ENCODE results near the gene CBY1. TPM values are rescaled to one million over a fixed set of nuclear protein-coding genes. Genes with fewer than 3 reads are reported as not detected.

The CBY1 gene
- total and polyA plus RNA-seq, 10 of the 15 experiments (the other 5 are each of a cell fraction or from before 2014, with no cell fraction given), result 7.3 to 18.6 (median 11.9) TPM

DNA sequence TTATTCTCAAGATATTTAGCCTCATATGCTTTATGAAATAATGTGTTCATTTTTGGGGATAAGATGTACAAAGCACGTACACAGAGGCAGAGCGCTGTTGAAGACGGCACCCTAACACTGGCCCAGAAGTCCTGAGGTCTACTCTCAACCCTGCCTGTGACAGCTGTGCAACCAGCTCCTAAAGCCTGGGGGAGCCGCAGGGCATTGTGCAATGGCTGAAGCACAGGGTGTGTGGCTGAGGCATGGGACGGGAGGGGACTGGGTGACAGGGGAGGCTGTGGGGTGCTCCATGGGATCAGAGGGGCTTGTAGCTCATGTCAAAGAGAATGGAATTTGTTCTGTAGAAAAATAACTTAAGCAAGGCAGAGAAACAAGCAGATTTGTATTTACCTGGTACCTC is 28.0 kb upstream of the CBY1 start (continued):
- TF ChIP-seq HDAC2 (IDR thresholded peaks at IDR 0.05), result no peak

DNA sequence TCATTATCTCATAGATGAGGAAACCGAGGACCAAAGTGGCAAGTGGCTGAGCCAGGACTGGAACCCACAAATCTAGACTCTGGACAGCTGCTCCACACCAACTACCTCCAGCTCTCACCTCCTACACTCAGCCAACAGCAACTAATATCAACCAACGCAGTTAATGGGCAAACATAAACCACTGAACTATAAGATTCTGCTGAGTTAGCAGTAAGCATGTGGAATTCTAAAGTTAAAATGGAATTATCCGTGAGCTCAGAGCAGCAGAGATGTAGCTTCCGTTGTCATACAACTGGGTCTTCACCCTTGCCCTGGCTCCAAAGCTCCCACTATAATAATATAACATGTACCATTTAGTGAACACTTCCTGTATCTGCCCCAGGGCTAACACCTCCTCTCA is 27.3 kb upstream of the CBY1 start:
- no peak for ATAC-seq
- POLR2A ChIA-PET, result no interaction called here
- no TSS peak for BruUV-seq (replicated peaks)
- no peak for TF ChIP-seq CBX5 (IDR thresholded peaks at IDR 0.05; ENCODE audit: low read depth)
- TF ChIP-seq MEF2A (IDR thresholded peaks at IDR 0.05; ENCODE audit: insufficient read depth, low read depth, low read length), result no peak
- TF ChIP-seq HDAC2 (IDR thresholded peaks at IDR 0.05), result no peak
- TF ChIP-seq IRF4 (IDR thresholded peaks at IDR 0.05; ENCODE audit: low read depth, low read length), result no peak
- TF ChIP-seq SIX5 (IDR thresholded peaks at IDR 0.05; ENCODE audit: low read depth, low read length, severe bottlenecking), result no peak
- TF ChIP-seq GATAD2B (conservative IDR thresholded peaks at IDR 0.05; ENCODE audit: low read depth), result no peak
- TF ChIP-seq MYC (IDR thresholded peaks at IDR 0.05; ENCODE audit: insufficient read depth, insufficient read length, insufficient replicate concordance, low read length, severe bottlenecking), result no peak
- TF ChIP-seq, protein P1, sequence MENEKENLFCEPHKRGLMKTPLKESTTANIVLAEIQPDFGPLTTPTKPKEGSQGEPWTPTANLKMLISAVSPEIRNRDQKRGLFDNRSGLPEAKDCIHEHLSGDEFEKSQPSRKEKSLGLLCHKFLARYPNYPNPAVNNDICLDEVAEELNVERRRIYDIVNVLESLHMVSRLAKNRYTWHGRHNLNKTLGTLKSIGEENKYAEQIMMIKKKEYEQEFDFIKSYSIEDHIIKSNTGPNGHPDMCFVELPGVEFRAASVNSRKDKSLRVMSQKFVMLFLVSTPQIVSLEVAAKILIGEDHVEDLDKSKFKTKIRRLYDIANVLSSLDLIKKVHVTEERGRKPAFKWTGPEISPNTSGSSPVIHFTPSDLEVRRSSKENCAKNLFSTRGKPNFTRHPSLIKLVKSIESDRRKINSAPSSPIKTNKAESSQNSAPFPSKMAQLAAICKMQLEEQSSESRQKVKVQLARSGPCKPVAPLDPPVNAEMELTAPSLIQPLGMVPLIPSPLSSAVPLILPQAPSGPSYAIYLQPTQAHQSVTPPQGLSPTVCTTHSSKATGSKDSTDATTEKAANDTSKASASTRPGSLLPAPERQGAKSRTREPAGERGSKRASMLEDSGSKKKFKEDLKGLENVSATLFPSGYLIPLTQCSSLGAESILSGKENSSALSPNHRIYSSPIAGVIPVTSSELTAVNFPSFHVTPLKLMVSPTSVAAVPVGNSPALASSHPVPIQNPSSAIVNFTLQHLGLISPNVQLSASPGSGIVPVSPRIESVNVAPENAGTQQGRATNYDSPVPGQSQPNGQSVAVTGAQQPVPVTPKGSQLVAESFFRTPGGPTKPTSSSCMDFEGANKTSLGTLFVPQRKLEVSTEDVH (IDR thresholded peaks at IDR 0.05; ENCODE audit: low read depth, partially characterized antibody), result no peak
- TF ChIP-seq, protein P2, sequence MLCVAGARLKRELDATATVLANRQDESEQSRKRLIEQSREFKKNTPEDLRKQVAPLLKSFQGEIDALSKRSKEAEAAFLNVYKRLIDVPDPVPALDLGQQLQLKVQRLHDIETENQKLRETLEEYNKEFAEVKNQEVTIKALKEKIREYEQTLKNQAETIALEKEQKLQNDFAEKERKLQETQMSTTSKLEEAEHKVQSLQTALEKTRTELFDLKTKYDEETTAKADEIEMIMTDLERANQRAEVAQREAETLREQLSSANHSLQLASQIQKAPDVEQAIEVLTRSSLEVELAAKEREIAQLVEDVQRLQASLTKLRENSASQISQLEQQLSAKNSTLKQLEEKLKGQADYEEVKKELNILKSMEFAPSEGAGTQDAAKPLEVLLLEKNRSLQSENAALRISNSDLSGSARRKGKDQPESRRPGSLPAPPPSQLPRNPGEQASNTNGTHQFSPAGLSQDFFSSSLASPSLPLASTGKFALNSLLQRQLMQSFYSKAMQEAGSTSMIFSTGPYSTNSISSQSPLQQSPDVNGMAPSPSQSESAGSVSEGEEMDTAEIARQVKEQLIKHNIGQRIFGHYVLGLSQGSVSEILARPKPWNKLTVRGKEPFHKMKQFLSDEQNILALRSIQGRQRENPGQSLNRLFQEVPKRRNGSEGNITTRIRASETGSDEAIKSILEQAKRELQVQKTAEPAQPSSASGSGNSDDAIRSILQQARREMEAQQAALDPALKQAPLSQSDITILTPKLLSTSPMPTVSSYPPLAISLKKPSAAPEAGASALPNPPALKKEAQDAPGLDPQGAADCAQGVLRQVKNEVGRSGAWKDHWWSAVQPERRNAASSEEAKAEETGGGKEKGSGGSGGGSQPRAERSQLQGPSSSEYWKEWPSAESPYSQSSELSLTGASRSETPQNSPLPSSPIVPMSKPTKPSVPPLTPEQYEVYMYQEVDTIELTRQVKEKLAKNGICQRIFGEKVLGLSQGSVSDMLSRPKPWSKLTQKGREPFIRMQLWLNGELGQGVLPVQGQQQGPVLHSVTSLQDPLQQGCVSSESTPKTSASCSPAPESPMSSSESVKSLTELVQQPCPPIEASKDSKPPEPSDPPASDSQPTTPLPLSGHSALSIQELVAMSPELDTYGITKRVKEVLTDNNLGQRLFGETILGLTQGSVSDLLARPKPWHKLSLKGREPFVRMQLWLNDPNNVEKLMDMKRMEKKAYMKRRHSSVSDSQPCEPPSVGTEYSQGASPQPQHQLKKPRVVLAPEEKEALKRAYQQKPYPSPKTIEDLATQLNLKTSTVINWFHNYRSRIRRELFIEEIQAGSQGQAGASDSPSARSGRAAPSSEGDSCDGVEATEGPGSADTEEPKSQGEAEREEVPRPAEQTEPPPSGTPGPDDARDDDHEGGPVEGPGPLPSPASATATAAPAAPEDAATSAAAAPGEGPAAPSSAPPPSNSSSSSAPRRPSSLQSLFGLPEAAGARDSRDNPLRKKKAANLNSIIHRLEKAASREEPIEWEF (IDR thresholded peaks at IDR 0.05; ENCODE audit: insufficient replicate concordance, low read depth, low read length), result no peak
- TF ChIP-seq HDGF (IDR thresholded peaks at IDR 0.05), result no peak
- no peak for TF ChIP-seq KLF5 (IDR thresholded peaks at IDR 0.05; ENCODE audit: partially characterized antibody)
- no peak for TF ChIP-seq CBX3 (IDR thresholded peaks at IDR 0.05; ENCODE audit: borderline replicate concordance, low read depth)
- TF ChIP-seq YY1 (IDR thresholded peaks at IDR 0.05; ENCODE audit: low read depth, low read length), result no peak
- no peak for TF ChIP-seq CHD2 (IDR thresholded peaks at IDR 0.05; ENCODE audit: borderline replicate concordance, low read depth, low read length)
- TF ChIP-seq, protein P3, sequence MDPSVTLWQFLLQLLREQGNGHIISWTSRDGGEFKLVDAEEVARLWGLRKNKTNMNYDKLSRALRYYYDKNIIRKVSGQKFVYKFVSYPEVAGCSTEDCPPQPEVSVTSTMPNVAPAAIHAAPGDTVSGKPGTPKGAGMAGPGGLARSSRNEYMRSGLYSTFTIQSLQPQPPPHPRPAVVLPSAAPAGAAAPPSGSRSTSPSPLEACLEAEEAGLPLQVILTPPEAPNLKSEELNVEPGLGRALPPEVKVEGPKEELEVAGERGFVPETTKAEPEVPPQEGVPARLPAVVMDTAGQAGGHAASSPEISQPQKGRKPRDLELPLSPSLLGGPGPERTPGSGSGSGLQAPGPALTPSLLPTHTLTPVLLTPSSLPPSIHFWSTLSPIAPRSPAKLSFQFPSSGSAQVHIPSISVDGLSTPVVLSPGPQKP (IDR thresholded peaks at IDR 0.05; ENCODE audit: low read depth, low read length), result no peak

More for the DNA sequence above, 27.3 kb upstream of the CBY1 start:
- WGBS (ENCODE audit: insufficient coverage, insufficient replicate concordance, low lambda C conversion rate, missing lambda C conversion rate), result 55% methylated on average over 4 of the region's 4 CpGs
- FAIRE-seq (no peak), DNase-seq (ENCODE audit: low read depth, low spot score) (no peak)
- intact Hi-C loops (cut with micrococcal nuclease; ENCODE audit: unreplicated experiment), result no loop called here
- Histone ChIP-seq H3K9ac (ENCODE audit: control insufficient read depth, insufficient read depth, low read length) (no peak overlapping the region), H3K36me3 (ENCODE audit: control insufficient read depth in 2 of 2, insufficient read depth in 2 of 2, low read length in 1 of 2) (no peaks in the 10 kb centered on the region), H3K4me1 (ENCODE audit: control insufficient read depth, insufficient read depth, low read length) (no peaks in the 10 kb centered on the region), H3K4me3 (no peak overlapping the region), H3K27me3 (replicated peaks in 1 of 2; ENCODE audit: control insufficient read depth in 2 of 2, insufficient read depth in 2 of 2, low read length in 1 of 2) (no peaks in the 10 kb centered on the region; a peak in 1 of 4 replicates), H3K27ac (ENCODE audit: control insufficient read depth, insufficient read depth) (no peak overlapping the region), H2AFZ (ENCODE audit: control insufficient read depth, low read depth, low read length) (no peak overlapping the region), H3K79me2 (ENCODE audit: control insufficient read depth, insufficient read depth, low read length) (no peaks in the 10 kb centered on the region), H4K20me1 (ENCODE audit: control insufficient read depth, insufficient read depth) (no peaks in the 10 kb centered on the region), H3K4me2 (ENCODE audit: control insufficient read depth, insufficient read depth) (no peak overlapping the region), H3K9me3 (replicated peaks; ENCODE audit: control insufficient read depth, insufficient read depth, low read length) (no peaks in the 10 kb centered on the region)
- ChIA-PET CTCF (no interaction called here), RAD21 (ENCODE audit: unreplicated experiment) (no interaction called here), SMC1A (ENCODE audit: uncharacterized antibody, unreplicated experiment) (interaction anchor here (1.0 to 1.3 kb wide), 2 partner anchors 9 to 67 kb away, joined by 3 to 6 read pairs; no protein-coding TSS in a partner anchor)
- in situ Hi-C loops (cut with MboI), result no loop called here
